Measurements from ENCODE around the gene GPSM1.
A peak's percentile ranks its signal among the peaks of the same experiment; 100 is the strongest.
"Not testable (repeated sequence)": the region's sequence is repeated elsewhere in the genome, so short reads cannot be mapped to it uniquely, and the experiment has no call there.

GPSM1 gene

DNA sequence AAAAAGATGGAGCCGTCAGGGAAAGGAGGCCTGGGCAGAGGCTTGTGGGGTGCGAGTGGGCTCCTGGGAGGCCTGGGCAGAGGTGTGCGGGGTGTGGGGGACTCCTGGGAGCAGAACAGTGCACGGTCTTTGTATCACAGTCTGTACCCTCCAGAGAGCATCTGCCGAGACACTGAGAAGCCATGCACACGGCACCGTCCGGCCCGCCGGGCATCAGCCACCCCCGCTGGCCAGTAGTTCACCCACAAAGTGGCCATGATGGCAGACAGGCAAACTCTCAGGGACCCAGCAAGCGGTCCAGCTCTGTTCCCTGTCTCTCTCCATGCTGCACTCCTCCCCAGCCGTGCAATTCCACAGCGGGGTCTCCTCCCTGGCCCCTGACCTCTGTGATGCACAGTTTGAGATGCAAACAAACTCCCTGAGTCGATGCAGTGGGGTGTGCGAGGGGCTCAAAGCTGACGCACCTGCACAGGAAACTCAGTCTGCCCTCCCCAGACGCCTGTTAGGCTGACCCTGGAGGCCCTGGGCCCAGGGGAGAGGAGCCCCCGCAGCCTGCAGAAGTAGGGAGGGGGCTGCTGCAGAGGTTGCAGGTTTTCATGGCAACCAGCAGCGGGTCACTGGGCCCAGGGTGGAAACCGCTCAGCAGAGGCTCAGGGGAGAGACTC lies 9.1 kb upstream of the GPSM1 start:
- DNase-seq (ENCODE audit: low read depth) = no peak

DNA sequence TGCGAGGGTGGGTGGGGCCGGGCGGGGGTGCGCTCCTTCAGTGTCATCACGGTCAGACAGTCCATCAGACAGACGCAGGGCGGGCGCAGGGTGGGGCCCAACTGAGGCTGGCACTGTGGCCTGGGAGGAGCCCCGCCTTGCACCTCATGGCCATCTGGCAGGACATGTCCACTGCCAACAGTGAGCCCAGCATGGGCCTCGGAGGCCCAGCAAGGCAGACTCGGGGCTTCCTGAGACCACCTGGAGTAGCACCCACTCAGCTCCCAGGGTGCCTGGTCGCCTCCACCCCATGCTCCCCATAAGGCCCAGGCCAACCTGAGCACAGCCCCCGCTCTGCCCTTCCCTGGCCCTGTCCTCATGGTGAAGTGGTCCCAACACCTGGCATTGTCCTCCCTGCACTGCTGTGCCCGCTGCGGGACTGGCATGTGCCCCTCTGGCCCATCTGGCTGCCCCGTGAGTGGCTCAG lies 8.5 kb upstream of the GPSM1 start:
- DNase-seq (ENCODE audit: low read depth) = no peak

DNA sequence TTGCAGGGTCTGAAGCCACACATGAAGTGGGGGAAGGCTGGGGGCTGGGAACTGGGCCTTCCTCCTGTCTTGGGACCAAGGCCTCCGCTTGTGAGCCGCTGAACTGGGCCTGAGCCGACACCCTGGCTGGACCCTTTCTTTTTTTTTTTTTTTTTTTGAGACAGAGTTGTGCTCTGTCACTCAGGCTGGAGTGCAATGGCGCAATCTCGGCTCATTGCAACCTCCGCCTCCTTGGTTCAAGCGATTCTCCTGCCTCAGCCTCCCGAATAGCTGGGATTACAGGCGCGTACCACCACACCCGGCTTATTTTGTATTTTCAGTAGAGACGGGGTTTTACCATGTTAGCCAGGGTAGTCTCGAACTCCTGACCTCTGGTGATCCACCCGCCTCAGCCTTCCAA lies 8.1 kb upstream of the GPSM1 start:
- DNase-seq (ENCODE audit: low read depth) = not testable (repeated sequence)

GRCh38 chr9:136319955-136320354 lies 7.4 kb upstream of the GPSM1 start:
- DNase-seq (ENCODE audit: low read depth) = not testable (repeated sequence)

- DNase-seq (ENCODE audit: low read depth) = not testable (repeated sequence)
Observed at GRCh38 chr9:136320972-136321371, 6.4 kb upstream of the GPSM1 start.

DNA sequence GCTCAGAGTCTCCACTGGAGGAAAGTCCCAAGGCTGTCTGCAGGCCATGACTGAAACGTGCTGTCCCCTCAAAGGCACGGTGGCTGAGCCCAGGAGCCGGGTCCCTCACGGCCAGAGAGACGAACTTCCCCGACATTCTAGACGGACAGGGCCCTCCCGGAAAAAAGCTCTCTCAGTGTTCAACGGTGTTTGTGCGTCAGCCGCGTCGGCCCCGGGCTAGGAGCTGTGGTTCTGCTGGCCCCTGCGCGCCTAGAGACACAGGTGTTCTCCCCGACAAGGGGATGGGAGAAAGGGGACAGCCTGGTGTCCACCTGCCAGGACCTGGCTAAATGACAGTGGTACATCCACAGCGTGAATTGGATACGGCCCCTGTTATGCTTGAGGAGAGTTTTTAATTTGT lies 5.8 kb upstream of the GPSM1 start:
- no peak for DNase-seq (ENCODE audit: low read depth)

GRCh38 chr9:136322756-136323330 lies 4.5 kb upstream of the GPSM1 start:
- no peak for DNase-seq (ENCODE audit: low read depth)

DNA sequence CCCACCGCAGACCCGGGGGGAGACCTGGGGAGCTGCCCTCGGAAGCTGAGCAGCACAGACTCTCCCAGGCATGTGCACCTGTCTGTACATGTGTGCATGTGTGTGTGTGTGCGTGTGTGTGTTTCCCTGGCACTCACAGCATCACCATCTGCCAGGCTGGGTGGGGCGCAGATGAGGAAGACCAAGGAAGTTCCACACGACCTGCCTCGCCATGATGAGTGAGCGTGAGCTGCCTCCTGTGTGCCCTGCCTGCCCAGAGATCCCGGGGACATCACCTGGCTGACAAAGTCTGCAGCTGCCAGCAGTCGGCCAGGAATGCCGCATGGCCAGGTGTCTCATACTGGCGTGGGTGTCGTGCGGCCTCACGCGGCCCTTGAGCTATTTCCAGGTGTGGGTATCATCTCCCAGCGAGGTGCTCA lies 4.0 kb upstream of the GPSM1 start:
- no peak for DNase-seq (ENCODE audit: low read depth)

DNA sequence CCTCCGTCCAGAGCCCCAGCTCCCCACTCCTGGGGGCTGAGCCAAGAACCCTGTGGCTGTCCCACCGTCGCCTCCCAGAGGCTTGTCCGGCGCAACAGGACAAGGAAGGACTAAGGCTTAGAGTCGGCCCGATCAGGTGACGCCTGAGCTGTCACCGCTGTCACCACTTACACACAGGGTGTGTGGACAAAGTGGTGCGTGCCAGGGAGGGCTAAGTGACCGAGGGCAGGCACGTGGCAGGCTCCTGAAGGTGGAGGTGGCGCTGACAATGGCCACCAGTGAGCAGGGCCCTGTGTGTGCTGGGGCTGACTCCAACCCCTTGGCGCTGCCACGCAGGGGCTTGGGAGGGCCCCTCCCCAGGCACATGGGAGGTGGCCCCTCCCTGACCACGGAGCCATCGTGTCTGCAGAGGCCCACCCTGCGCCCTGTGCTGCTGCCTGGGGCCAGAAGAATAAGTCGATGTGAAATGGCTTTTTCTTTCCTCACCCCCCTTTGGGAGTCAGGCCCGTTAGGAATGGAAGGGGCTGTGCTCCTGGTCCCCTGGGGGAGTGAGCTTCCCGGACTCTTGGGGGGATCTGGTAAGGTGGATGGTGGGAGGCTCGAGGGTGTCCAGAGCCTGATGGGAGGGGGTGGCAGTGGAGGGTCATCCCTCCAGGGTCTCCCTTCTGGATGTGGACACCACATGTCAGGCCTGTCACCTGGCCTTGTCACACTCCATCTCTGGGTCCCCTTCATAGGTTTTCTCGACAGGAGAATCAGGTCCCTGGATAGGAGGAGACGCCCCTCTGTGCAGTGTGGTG lies 2.6 kb upstream of the GPSM1 start:
- DNase-seq (ENCODE audit: low read depth) = no peak

DNA sequence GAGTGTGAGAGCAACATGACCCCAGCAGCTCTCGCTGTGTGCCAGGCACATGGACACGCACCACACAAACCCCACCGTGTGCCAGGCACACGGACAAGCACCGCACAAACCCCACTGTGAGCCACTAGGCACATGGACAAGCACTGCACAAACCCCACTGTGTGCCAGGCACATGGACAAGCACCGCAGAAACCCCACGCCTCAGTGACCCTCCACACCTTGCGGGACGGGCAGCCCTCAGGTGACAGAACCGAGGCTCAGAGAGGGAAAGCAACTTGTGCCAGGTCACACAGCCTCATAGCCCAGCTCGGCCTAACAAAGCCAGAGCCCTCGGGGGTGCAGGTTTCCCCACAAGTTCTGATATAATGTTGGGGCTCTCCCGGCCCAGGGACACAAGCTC lies 2.0 kb upstream of the GPSM1 start:
- no peak for DNase-seq (ENCODE audit: low read depth)

DNA sequence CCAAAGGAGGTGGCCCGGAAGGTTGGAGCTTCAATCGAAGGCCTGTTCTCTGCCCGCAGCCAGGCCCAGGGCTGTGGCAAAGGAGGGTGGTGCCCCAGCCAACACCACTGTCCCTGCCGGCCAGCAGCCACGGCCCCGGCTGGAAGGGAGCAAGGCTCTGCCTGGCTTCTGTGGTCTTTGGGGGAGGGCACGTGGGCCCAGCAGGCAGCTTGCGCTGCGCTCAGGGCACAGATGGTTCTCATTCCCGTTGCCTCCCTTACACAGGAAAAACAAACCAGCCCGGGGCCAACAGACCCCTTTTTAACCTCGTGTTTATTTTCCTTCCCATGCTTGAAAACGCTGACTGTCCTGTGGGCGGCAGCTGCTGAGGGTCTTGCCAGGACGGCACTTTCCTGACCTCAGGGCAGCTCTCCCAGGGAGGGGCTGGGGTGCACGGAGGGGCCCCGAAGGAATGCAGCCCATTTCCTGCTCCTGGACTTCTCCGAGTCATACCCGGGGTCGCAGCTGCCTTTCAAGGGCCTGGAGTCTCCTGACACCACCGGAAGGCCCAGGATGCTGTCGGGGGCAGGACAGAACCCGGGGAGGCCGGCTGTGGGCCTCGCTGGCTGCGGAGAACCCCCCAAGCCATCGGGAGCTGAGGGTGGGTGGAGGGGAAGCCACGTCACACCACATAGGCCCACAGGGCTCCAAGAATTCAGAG lies 1.1 kb upstream of the GPSM1 start:
- peak; percentile 67 for DNase-seq (ENCODE audit: low read depth)

GRCh38 chr9:136326761-136327303 lies 507 bp upstream of the GPSM1 start:
- DNase-seq (ENCODE audit: low read depth) = no peak

- DNase-seq (ENCODE audit: low read depth) = no peak
Observed at GRCh38 chr9:136328011-136328621, 777 bp downstream of the GPSM1 start.

DNA sequence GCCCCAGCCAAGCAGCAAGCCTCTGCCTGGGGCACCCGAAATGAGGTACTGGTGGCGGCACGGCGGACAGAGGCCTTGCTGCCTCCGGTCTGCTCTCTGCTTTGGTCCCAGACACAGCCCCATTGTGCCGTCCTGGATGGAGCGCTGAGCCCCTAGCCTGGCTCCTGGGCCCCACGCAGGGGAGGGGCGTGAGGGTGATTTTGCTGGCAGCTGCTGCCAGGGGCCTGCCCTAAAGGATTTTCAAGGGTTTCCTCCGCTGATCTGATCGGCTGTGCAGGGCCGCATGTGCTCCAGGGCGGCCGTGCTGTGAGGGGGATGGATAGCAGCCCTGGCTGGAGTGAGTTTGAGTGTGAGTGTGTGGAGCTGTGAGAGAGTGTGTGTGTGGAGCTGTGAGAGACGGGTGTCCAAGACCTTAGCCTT lies 1.3 kb downstream of the GPSM1 start:
- DNase-seq (ENCODE audit: low read depth) = no peak

- no peak for DNase-seq (ENCODE audit: low read depth)
Observed at GRCh38 chr9:136329211-136329627, 1.9 kb downstream of the GPSM1 start.

DNA sequence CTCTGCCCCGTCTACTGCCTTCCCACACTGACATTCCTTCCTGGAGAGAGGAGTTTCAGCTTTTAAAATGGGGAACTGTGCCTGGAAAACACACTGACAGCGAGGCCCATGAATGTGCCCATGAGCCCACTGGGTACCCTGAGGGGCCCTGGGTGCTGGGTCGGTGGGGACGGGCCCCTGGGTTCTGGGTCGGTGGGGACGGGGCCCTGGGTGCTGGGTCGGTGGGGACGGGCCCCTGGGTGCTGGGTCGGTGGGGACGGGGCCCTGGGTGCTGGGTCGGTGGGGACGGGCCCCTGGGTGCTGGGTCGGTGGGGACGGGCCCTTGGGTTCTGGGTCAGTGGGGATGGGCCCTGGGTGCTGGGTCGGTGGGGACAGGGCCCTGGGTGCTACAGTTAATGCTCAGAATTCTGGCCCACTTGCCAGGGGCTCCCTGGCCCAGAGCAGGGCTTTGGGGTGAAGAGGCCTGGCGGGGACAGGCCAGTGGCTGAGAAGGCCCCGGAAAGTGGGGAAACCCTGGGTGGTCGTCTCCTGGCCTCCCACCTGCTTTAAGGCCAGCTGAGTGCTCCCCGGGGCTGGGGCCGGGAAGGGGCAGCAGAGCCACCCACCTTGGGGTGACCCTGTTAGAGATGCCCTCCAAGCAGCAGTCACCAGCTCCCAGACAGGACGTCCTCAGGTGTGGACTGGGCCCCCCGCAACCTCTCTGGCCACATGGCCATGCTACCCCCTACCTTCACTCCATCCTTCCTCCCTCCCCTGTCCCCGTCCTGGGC lies 2.5 kb downstream of the GPSM1 start:
- no peak for DNase-seq (ENCODE audit: low read depth)

DNA sequence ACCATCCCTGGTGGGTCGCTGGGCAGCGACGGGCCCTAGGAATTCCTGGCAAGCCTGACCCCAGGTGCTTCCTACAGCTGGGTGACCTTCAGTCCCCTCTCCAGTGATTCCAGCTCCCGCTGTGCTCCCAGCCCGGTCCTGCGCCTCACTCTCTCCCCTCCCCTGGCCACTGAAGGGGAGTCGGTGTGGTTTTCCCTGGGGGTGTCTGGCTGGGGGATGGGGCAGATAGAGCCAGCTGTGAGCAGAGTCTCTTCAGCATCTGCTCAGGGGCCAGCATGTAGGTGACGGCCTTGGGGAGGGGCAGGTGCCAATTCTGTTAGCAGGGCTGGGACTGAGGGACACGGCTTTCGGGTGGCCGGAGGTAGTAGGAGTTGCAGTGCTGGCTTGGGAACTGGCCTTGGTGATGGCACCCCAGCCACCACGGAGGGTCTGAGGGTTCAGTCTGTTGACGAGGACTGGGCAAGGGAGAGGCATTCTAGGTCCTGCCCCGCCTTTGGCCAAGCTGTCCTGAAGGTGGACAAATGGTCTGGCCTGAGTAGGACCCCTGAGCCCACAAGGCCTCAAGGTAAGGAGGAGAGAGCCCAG lies 3.2 kb downstream of the GPSM1 start:
- no peak for DNase-seq (ENCODE audit: low read depth)

DNA sequence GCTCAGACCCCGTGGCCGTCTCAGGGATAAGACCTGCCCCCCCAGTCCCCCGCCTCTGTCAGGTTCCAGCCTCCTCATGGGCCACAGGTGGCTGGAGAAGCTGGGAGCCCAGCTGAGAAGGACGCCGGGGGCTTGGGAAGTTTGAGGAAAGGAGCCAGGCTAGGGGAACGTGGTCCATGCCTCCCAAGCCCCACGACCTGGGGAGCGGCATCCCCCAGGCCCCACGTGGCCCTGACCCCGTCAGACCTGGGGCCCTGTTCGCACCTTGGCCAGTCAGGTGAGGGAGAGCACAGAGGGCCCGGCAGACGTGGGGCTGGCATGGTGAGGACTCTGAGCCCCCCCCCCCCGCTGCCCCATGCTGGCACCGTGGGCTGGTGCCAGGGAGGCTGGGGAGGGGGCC lies 3.7 kb downstream of the GPSM1 start:
- DNase-seq (ENCODE audit: low read depth) = no peak

- no peak for DNase-seq (ENCODE audit: low read depth)
Observed at GRCh38 chr9:136331556-136332481, 4.5 kb downstream of the GPSM1 start.

Data from GM04504 (cell line).